ENCODE results near the gene TENM4.

The TENM4 gene

GRCh38 chr11:78762105-78762504 is 678.7 kb downstream of the TENM4 start:
- no peak for DNase-seq

- DNase-seq, result peak; percentile 66
Measured at GRCh38 chr11:78759071-78759470, 681.8 kb downstream of the TENM4 start.

GRCh38 chr11:78753297-78753696 is 687.5 kb downstream of the TENM4 start:
- no peak for DNase-seq

GRCh38 chr11:78752494-78752893 is 688.3 kb downstream of the TENM4 start:
- no peak for DNase-seq

GRCh38 chr11:78748918-78749690 is 691.7 kb downstream of the TENM4 start:
- peak; percentile 44 for DNase-seq

- DNase-seq, result no peak
Measured at GRCh38 chr11:78744949-78745348, 695.9 kb downstream of the TENM4 start.

- no peak for DNase-seq
Measured at GRCh38 chr11:78744202-78744601, 696.6 kb downstream of the TENM4 start.

GRCh38 chr11:78742430-78742829 is 698.4 kb downstream of the TENM4 start:
- peak; percentile 98 for DNase-seq

GRCh38 chr11:78741741-78742140 is 699.1 kb downstream of the TENM4 start:
- DNase-seq, result no peak

- DNase-seq, result peak; percentile 62
Measured at GRCh38 chr11:78740199-78741071, 700.4 kb downstream of the TENM4 start.

- no peak for DNase-seq
Measured at GRCh38 chr11:78737891-78738290, 702.9 kb downstream of the TENM4 start.

GRCh38 chr11:78737301-78737700 is 703.5 kb downstream of the TENM4 start:
- no peak for DNase-seq

- no peak for DNase-seq
Measured at GRCh38 chr11:78735711-78736110, 705.1 kb downstream of the TENM4 start.

GRCh38 chr11:78733031-78733430 is 707.8 kb downstream of the TENM4 start:
- DNase-seq, result no peak

GRCh38 chr11:78732246-78732645 is 708.6 kb downstream of the TENM4 start:
- no peak for DNase-seq

- DNase-seq, result peak; percentile 87
Measured at GRCh38 chr11:78731027-78731426, 709.8 kb downstream of the TENM4 start.

GRCh38 chr11:78730267-78730824 is 710.5 kb downstream of the TENM4 start:
- no peak for DNase-seq

- no peak for DNase-seq
Measured at GRCh38 chr11:78727816-78728215, 713.0 kb downstream of the TENM4 start.

- DNase-seq, result no peak
Measured at GRCh38 chr11:78725200-78725599, 715.6 kb downstream of the TENM4 start.

GRCh38 chr11:78722786-78723185 is 718.0 kb downstream of the TENM4 start:
- no peak for DNase-seq

- no peak for DNase-seq
Measured at GRCh38 chr11:78720281-78720989, 720.4 kb downstream of the TENM4 start.

GRCh38 chr11:78717041-78717440 is 723.8 kb downstream of the TENM4 start:
- no peak for DNase-seq

Data from NCI-H1105 treated with DMSO at 0.1 percent for 48 hours (cell line).